Measurements from ENCODE around the gene SPR. TPM values are rescaled to one million over a fixed set of nuclear protein-coding genes. Genes with fewer than 3 reads are reported as not detected.

Gene SPR
- polyA plus RNA-seq, 1 of the 3 experiments (the other 2 are of a cell fraction) = 25.7 TPM

DNA sequence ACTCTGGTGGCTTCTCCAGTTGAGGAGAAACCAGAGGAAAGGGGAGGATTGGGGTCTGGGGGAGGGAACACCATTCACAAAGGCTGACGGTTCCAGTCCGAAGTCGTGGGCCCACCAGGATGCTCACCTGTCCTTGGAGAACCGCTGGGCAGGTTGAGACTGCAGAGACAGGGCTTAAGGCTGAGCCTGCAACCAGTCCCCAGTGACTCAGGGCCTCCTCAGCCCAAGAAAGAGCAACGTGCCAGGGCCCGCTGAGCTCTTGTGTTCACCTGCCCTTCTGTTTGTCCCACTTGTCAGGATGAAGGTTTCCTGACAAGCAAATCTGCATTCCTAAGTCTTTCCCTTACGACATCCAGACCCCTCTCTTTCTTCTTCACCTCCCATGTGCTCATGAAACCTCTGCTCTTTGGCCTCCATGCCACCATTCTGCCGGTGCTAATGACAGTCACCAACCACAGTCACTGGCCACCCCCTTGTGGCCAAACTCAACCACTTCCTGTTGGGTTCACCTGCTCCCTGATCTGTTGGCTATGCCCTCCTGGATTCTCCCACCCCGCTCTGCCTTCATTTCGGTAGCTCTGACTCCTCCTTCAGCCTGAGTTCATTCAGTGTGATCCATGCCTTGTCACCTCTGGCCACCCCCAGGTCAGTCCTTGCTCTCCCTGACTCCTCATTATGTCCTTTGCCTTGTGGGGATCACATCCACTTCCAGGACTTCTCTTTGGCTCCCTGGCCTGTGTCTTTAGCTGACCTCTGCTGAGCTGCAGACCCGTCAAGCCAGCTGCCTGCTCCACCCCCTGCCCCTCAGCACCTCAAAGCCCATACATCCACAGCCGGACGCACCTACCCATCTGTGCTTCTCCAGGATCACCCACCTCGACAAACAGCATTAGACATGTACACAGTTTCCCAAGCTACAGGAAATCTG lies 47.7 kb downstream of the SPR start (continued):
- TF ChIP-seq MEF2A (IDR thresholded peaks at IDR 0.05; ENCODE audit: borderline replicate concordance, low read depth) = no peak
- TF ChIP-seq POLR2AphosphoS5 (IDR thresholded peaks at IDR 0.05; ENCODE audit: low read depth, low read length) = no peak
- TF ChIP-seq, protein P1, sequence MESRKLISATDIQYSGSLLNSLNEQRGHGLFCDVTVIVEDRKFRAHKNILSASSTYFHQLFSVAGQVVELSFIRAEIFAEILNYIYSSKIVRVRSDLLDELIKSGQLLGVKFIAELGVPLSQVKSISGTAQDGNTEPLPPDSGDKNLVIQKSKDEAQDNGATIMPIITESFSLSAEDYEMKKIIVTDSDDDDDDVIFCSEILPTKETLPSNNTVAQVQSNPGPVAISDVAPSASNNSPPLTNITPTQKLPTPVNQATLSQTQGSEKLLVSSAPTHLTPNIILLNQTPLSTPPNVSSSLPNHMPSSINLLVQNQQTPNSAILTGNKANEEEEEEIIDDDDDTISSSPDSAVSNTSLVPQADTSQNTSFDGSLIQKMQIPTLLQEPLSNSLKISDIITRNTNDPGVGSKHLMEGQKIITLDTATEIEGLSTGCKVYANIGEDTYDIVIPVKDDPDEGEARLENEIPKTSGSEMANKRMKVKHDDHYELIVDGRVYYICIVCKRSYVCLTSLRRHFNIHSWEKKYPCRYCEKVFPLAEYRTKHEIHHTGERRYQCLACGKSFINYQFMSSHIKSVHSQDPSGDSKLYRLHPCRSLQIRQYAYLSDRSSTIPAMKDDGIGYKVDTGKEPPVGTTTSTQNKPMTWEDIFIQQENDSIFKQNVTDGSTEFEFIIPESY (IDR thresholded peaks at IDR 0.05; ENCODE audit: borderline replicate concordance, low read depth) = no peak

DNA sequence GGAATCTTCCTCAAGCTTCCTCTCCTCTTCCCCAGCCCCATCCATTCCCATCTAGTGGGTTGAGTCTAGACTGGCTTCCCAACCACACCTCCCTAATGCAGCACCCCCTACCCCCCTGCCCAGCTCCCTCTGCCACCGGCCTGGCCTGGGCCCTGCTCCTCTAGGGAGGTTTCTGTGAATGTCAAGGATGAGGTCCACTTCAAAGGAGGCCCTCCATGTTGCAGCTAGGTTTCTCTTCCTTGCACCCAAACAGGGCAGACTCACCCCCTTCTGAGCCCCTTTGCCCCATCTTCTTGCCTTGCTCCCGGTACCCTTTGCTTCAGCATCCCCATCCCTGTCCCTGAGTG lies 48.4 kb downstream of the SPR start:
- H3K27ac ChIP-seq (ENCODE audit: low read depth in 2 of 2, low read length in 1 of 2) = no peak overlapping the region
- no peaks in the 10 kb centered on the region for H4K20me1 ChIP-seq (ENCODE audit: insufficient read depth)
- H3K4me3 ChIP-seq (ENCODE audit: low read depth in 2 of 2, low read length in 1 of 2) = no peak overlapping the region
- WGBS (ENCODE audit: low lambda C conversion rate) = 89% methylated on average over 2 of the region's 2 CpGs
- CTCF ChIA-PET = interaction anchor here (0.6 to 5.3 kb wide), 8 partner anchors 11 to 63 kb away, joined by 3 to 36 read pairs (median 4); partner anchors contain the start of gene SPR
- H3K36me3 ChIP-seq (replicated peaks in 1 of 2; ENCODE audit: control insufficient read depth in 1 of 2, insufficient read depth in 2 of 2, low read length in 1 of 2) = no peaks in the 10 kb centered on the region
- no peak overlapping the region for H3K4me2 ChIP-seq
- TF ChIP-seq RCOR1 (IDR thresholded peaks at IDR 0.05; ENCODE audit: low read length) (no peak), TAF1 (IDR thresholded peaks at IDR 0.05; ENCODE audit: borderline replicate concordance, low read depth, low read length) (no peak), POLR2AphosphoS5 (IDR thresholded peaks at IDR 0.05; ENCODE audit: low read depth, low read length) (no peak), NFIC (IDR thresholded peaks at IDR 0.05; ENCODE audit: borderline replicate concordance) (no peak), GATA2 (CRISPR knock-in tag; IDR thresholded peaks at IDR 0.05) (no peak), MEF2A (IDR thresholded peaks at IDR 0.05; ENCODE audit: borderline replicate concordance, low read depth) (no peak), MXI1 (IDR thresholded peaks at IDR 0.05; ENCODE audit: low read depth, low read length) (no peak), JUND (IDR thresholded peaks at IDR 0.05) (no peak), FOSL2 (IDR thresholded peaks at IDR 0.05; ENCODE audit: borderline replicate concordance, low read depth) (no peak)
- TF ChIP-seq, protein P2, sequence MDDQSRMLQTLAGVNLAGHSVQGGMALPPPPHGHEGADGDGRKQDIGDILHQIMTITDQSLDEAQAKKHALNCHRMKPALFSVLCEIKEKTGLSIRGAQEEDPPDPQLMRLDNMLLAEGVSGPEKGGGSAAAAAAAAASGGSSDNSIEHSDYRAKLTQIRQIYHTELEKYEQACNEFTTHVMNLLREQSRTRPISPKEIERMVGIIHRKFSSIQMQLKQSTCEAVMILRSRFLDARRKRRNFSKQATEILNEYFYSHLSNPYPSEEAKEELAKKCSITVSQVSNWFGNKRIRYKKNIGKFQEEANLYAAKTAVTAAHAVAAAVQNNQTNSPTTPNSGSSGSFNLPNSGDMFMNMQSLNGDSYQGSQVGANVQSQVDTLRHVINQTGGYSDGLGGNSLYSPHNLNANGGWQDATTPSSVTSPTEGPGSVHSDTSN (IDR thresholded peaks at IDR 0.05) = no peak
- H3F3A ChIP-seq (replicated peaks; ENCODE audit: insufficient read depth) = no peaks in the 10 kb centered on the region
- no peaks in the 10 kb centered on the region for H3K9me2 ChIP-seq
- no peak for DNase-seq
- peaks cover 8 to 15% of the 10 kb centered on the region in 2 experiments; a peak in 1 of 4 replicates for H3K4me1 ChIP-seq (ENCODE audit: control insufficient read depth in 1 of 2, insufficient read depth in 2 of 2, low read depth in 1 of 2, low read length in 1 of 2)
- no peak overlapping the region for H2AFZ ChIP-seq (ENCODE audit: low read depth)
- H3K79me2 ChIP-seq (ENCODE audit: insufficient read depth) = no peaks in the 10 kb centered on the region
- POLR2A ChIA-PET = no interaction called here
- H3K27me3 ChIP-seq (ENCODE audit: insufficient read depth) = no peaks in the 10 kb centered on the region
- no peak overlapping the region for H3K9ac ChIP-seq
- H3K9me3 ChIP-seq = no peaks in the 10 kb centered on the region
